Panc1 (cell line): ENCODE results near the gene SDCBP2. TPM values are rescaled to one million over a fixed set of nuclear protein-coding genes. Genes with fewer than 3 reads are reported as not detected.

Experiments
- ATAC-seq: fragments of 200-7000 bp; cut with Tn5 transposase; 2 replicates; pipeline ENCODE4 v1.9.1; 2020; ENCODE audit warnings: mild to moderate bottlenecking, moderate library complexity
- BruUV-seq: library from RNA; stranded (reverse); fragments of 400-500 nt; replicated peaks from 2 replicates; lab custom pipeline; 2021; lab: Mats Ljungman, UMichigan
- CTCF ChIA-PET: fragments of 300-600 bp; sonication (Branson Sonifier 250); formaldehyde crosslinking; loops from one replicate; lab custom pipeline; 2022; ENCODE audit warnings: antibody characterized with exemption; lab: Charles Lee
- POLR2A ChIA-PET: fragments of 300-600 bp; sonication (Branson Sonifier 250); formaldehyde crosslinking; loops from one replicate; lab custom pipeline; 2022; ENCODE audit warnings: antibody characterized with exemption; lab: Charles Lee
- DNase-seq: peaks from one replicate; pipeline ENCODE4 v3.0.0-alpha.2; 2010; ENCODE audit warnings: low read depth, low spot score
- H3K27ac ChIP-seq: 2 replicates; pipeline ENCODE4 v1.5.1; 2011; ENCODE audit warnings: mild to moderate bottlenecking, low read length, inconsistent platforms
- H3K27me3 ChIP-seq: fragments of 200-500 bp; sonication (Bioruptor generic); 2 replicates; pipeline ENCODE4 v1.6.0; 2014; ENCODE audit warnings: low read length, inconsistent platforms; ENCODE audit not compliant: control insufficient read depth, insufficient read depth
- H3K36me3 ChIP-seq: fragments of 200-500 bp; sonication (Bioruptor generic); 2 replicates; pipeline ENCODE4 v1.5.1; 2014; ENCODE audit warnings: inconsistent platforms, mild to moderate bottlenecking, low read length, moderate library complexity; ENCODE audit not compliant: control insufficient read depth, insufficient read depth
- H3K4me1 ChIP-seq: 2 replicates; pipeline ENCODE4 v1.5.1; 2011; ENCODE audit warnings: inconsistent platforms, mild to moderate bottlenecking, low read length, moderate library complexity; ENCODE audit not compliant: control insufficient read depth, insufficient read depth
- H3K4me3 ChIP-seq, 2 experiments: 2 replicates each; pipeline ENCODE4 v1.5.1; 2011 to 2012; ENCODE audit warnings: low read depth in 2 of 2, low read length in 2 of 2, mild to moderate bottlenecking in 2 of 2, inconsistent platforms in 1 of 2, moderate library complexity in 1 of 2
- H3K9me3 ChIP-seq: fragments of 200-500 bp; sonication (Bioruptor generic); 2 replicates; pipeline ENCODE4 v1.5.1; 2014; ENCODE audit warnings: low read depth, mild to moderate bottlenecking, inconsistent platforms, low read length, moderate library complexity; ENCODE audit not compliant: control insufficient read depth, insufficient read depth
- CTCF ChIP-seq: fragments of 450-650 bp; IDR thresholded peaks from 2 replicates; pipeline ENCODE4 v1.5.1; 2017; ENCODE audit warnings: mild to moderate bottlenecking
- POLR2AphosphoS5 ChIP-seq: IDR thresholded peaks from 2 replicates; pipeline ENCODE4 v1.6.1; 2012; ENCODE audit warnings: mild to moderate bottlenecking, low read depth, low read length, moderate library complexity
- REST ChIP-seq, 2 experiments: IDR thresholded peaks; 2 replicates each; pipeline ENCODE4 v1.6.1; 2011 to 2012; ENCODE audit warnings: low read depth in 2 of 2, control low read depth in 1 of 2, low read length in 1 of 2, mild to moderate bottlenecking in 1 of 2, moderate library complexity in 1 of 2; ENCODE audit not compliant: insufficient read depth in 1 of 2
- SIN3A ChIP-seq: IDR thresholded peaks from 2 replicates; pipeline ENCODE4 v1.6.1; 2012; ENCODE audit warnings: low read depth, mild to moderate bottlenecking, low read length, moderate library complexity, borderline replicate concordance; ENCODE audit not compliant: insufficient read depth
- TCF7L2 ChIP-seq: IDR thresholded peaks from 2 replicates; pipeline ENCODE4 v1.6.1; 2011; ENCODE audit warnings: mild to moderate bottlenecking, low read depth, low read length, inconsistent platforms
- in situ Hi-C: cut with HindIII; loops from 2 replicates; pipeline ENCODE4 v1.10.0; 2016; ENCODE audit warnings: low sequenced_read_pairs, low pct_unique_long_range_greater_than_20kb
- intact Hi-C: fragments of 100-400 bp; cut with micrococcal nuclease; formaldehyde crosslinking; loops from one replicate; pipeline ENCODE4 v1.10.0; 2022; ENCODE audit not compliant: unreplicated experiment
- total RNA-seq: library from RNA; stranded (reverse); gene quantifications from one replicate; pipeline ENCODE4 v1.2.1, GENCODE V29; 2021; ENCODE audit not compliant: unreplicated experiment

SDCBP2 gene
- total RNA-seq, 1 experiment from 2014 or later, result 1.8 TPM

GRCh38 chr20:1269235-1269634 is 59.7 kb downstream of the SDCBP2 start:
- no TSS peak for BruUV-seq
- Histone ChIP-seq H3K4me1 (peaks cover 7% of the 10 kb centered on the region; the same call in 1 of the 2 replicates), H3K27me3 (no peaks in the 10 kb centered on the region), H3K36me3 (no peaks in the 10 kb centered on the region), H3K4me3 (no peak overlapping the region), H3K27ac (no peak overlapping the region), H3K9me3 (no peaks in the 10 kb centered on the region)
- ATAC-seq (no peak), DNase-seq (no peak)
- TF ChIP-seq SIN3A, result no peak
- no peak for TF ChIP-seq POLR2AphosphoS5
- TF ChIP-seq CTCF, result no peak
- no peak for TF ChIP-seq TCF7L2
- no peak for TF ChIP-seq REST (IDR thresholded peaks at IDR 0.05; ENCODE audit: insufficient read depth in 1 of 2, low read depth in 2 of 2, low read length in 1 of 2)
- POLR2A ChIA-PET, result no interaction called here
- in situ Hi-C loops, result no loop called here
- CTCF ChIA-PET, result no interaction called here
- intact Hi-C loops, result no loop called here

- TF ChIP-seq REST (IDR thresholded peaks at IDR 0.05; ENCODE audit: insufficient read depth in 1 of 2, low read depth in 2 of 2, low read length in 1 of 2), result no peak
- TF ChIP-seq CTCF, result no peak
- TF ChIP-seq SIN3A, result no peak
- TF ChIP-seq TCF7L2, result no peak
- no peak for TF ChIP-seq POLR2AphosphoS5
- in situ Hi-C loops, result no loop called here
- Histone ChIP-seq H3K4me3 (no peak overlapping the region), H3K27ac (no peak overlapping the region), H3K4me1 (peaks cover 7% of the 10 kb centered on the region; the same call in 1 of the 2 replicates), H3K36me3 (no peaks in the 10 kb centered on the region), H3K9me3 (no peaks in the 10 kb centered on the region), H3K27me3 (no peaks in the 10 kb centered on the region)
- BruUV-seq, result no TSS peak
- CTCF ChIA-PET, result no interaction called here
- DNase-seq (no peak), ATAC-seq (no peak)
- intact Hi-C loops, result no loop called here
- POLR2A ChIA-PET, result no interaction called here
Observed at GRCh38 chr20:1267809-1268374, 61.0 kb downstream of the SDCBP2 start.
